Measurements from ENCODE around the gene NOTCH2NLA.
"Not testable (repeated sequence)": the region's sequence is repeated elsewhere in the genome, so short reads cannot be mapped to it uniquely, and the experiment has no call there.

NOTCH2NLA gene

DNA sequence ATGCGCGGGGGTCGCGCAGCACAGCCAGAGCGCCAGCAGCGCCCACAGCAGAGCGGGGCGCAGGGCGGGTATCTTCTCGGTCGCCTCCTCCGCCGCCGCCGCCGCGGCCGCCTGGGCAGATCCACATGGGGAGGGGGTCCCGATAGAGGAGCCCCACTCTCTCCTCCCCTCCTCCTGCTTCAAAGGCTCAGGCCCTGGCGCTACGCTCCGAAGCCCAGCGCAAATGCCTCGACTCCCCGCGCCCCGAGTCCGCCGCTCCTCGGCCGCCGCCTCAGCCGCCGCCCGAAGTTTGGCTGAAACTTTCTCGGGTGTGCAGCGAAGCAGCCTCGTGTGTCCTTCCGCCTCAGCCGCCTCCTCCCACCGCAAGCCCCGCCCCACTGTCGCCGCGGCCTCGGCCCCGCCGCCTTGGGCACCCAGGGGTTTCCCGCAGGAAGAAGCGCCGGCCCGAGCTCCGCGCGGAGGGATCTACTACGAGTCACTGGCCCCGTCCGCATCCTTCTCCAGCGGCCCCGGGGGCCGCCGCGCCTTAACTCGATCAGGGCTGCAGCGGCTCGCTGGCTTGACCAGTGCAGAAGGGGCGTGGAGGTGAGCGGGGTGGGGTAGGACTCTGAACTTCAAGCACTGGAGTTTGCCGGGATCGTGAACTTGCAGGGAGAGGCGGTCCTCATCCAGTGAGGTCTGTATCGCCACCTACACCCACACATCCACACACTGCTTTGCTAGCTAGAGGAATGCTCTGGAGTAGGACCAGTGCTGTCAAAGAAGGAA, at the start of gene NOTCH2NLA:
NOTCH2NLA (minus strand) TSS at position 312 of the 768 bp plus-strand sequence. CDS start 39,684 bp downstream, outside the sequence.
- DNase-seq, result peak; percentile 42

DNA sequence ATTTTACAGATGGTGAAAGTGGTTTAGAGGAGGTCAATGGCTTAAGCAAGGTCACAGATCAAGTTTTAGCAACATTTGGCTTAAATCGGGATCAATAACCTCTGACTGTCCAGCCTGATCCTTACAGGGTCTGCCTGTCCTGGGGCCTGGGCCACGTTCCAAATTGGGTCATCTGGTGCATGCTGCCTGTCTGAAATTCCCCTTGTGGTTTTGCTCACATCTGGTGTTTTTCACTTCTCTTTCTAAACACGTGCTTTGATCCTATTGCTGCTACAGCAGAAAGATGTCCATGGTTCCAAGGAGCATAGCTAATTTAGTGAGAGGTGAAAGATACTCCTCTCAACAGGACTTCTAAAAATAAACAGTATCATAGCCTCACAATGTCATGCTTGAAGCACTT, 49.5 kb upstream of the NOTCH2NLA start:
- DNase-seq, result not testable (repeated sequence)

DNA sequence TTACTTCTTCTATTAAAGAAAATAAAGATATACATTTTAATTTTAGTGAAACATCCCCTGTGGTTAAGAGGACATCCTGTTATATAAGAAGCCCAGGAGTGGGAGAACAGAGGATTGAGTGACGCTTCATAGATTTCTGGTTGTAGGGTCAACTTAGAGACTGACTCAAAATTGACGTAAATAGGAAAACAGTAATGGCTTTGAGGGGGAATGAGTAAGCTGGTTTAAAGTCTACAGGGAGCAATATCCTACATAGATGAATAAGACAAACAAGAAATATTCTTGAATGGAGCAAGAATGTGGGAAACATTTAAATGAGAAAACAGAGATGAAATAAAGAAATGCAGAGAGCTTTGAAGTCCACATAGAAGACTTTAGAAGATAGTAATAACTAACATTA, 48.3 kb upstream of the NOTCH2NLA start:
- DNase-seq, result not testable (repeated sequence)

DNA sequence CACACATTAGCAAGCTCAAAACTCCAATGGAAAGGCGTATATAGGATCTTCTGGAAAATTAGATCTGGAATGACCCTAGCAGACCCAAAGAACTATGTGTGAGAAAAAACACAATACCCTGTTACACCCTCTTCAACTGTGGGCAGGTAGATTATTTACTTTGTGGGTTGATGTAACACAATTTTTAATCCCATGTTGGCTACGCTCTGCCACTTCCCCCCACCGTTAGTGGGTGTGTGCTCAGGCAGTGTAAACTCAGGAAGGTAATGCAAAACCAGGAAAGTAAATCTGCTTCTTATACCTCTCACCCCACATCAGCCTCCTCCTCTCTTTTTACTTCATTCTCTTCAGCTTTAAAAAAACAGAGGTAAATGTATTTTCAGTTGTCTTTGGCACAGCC, 45.3 kb upstream of the NOTCH2NLA start:
- not testable (repeated sequence) for DNase-seq

GRCh38 chr1:146273194-146273593, 44.4 kb upstream of the NOTCH2NLA start:
- DNase-seq, result not testable (repeated sequence)

- not testable (repeated sequence) for DNase-seq
These were observed 43.9 kb upstream of the NOTCH2NLA start for GRCh38 chr1:146272734-146273133.

- not testable (repeated sequence) for DNase-seq
These were observed 43.2 kb upstream of the NOTCH2NLA start for GRCh38 chr1:146271977-146272376.

GRCh38 chr1:146270129-146270528, 41.3 kb upstream of the NOTCH2NLA start:
- not testable (repeated sequence) for DNase-seq

- not testable (repeated sequence) for DNase-seq
These were observed 37.4 kb upstream of the NOTCH2NLA start for GRCh38 chr1:146266179-146266748.

DNA sequence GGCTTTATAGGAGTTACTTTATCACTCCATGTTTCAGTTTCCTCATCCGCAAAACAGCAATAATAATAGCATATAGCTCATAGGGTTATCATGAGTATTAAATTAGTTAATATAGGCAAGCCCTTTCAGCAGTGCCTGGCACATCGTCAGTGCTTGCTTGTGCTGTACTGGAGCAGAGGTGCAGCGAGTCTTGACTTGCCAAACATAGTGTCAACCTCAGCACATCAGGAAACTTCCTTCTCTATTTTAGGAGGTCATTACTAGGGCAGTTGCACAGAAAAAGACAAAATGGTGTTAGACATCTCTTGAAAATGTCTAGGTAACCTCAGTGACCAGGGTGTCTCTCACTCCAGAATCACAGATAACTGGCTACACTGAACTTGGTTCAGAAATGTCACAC, 35.9 kb upstream of the NOTCH2NLA start:
- not testable (repeated sequence) for DNase-seq

GRCh38 chr1:146260006-146260730, 31.3 kb upstream of the NOTCH2NLA start:
- DNase-seq, result not testable (repeated sequence)

- DNase-seq, result not testable (repeated sequence)
These were observed 29.3 kb upstream of the NOTCH2NLA start for GRCh38 chr1:146257992-146258552.

- DNase-seq, result not testable (repeated sequence)
These were observed 25.9 kb upstream of the NOTCH2NLA start for GRCh38 chr1:146254569-146255197.

- DNase-seq, result not testable (repeated sequence)
These were observed 24.5 kb upstream of the NOTCH2NLA start for GRCh38 chr1:146253249-146253855.

GRCh38 chr1:146251523-146251922, 22.7 kb upstream of the NOTCH2NLA start:
- not testable (repeated sequence) for DNase-seq

DNA sequence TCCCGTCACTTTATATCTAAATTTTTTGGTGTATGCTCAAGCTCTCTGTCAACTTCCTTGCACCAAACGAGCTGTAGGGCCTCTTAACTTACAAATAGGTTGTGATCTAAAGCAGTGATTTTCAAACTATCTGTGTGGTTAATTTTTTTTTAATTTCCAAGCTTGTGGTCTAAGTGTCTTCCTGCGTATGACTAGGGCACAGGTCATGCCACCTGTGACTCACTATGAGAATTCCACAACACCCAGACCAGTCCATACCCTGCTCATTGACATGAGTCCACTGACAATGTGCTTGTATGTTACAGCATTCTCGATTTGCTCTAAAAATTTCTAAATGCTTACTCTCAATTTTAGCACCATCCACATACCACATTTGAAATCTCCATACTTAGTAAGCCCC, 19.8 kb upstream of the NOTCH2NLA start:
- not testable (repeated sequence) for DNase-seq

- not testable (repeated sequence) for DNase-seq
These were observed 7.8 kb upstream of the NOTCH2NLA start for GRCh38 chr1:146236626-146237025.

- DNase-seq, result not testable (repeated sequence)
These were observed 7.3 kb upstream of the NOTCH2NLA start for GRCh38 chr1:146236026-146236601.

GRCh38 chr1:146228144-146228682, 608 bp downstream of the NOTCH2NLA start:
- DNase-seq, result peak; percentile 13

DNA sequence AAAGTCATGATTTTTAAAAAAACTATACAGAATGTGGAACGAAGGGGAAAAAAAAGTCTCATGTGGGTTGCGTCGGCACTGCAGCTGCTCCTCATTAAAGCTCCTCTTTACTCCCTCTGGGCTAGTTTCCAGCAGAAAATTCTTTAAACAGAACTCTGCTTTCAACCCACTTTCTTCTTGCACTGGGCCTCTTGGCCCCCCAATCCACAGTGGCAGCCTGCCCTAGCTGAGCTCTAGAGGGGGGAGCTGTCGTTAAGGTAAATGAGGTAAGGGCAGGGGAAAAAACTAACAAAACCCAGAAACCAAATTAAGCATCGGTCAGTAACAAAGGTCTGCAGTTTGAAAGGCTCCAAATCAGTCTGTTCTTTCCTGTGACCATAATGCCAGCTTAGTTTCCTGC, 54.3 kb downstream of the NOTCH2NLA start:
- not testable (repeated sequence) for DNase-seq

DNA sequence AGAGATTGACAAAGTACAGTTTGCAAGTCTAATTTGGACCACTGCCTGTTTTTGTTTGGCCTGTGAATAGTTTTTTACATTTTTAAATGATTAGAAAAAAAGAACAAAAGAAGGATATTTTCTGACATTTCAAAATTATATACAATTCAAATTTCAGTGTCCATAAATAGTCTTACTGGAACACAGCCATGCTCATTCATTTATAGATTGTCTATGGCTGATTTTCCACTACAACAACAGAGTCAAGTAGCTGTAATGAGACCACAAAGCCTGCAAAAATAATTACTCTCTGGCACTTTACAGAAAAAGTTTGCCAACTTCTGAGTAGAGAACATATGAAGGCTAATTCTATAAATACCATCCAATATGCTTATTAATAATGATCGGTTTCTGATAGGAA, 61.1 kb downstream of the NOTCH2NLA start:
- not testable (repeated sequence) for DNase-seq

All from activated CD8-positive, alpha-beta memory T cell treated with anti-CD3 and anti-CD28 coated beads, Interleukin-2, amount 50 U/mL, for 4 hours (primary cell).